ENCODE measurements around the gene RARG. TPM values are rescaled to one million over a fixed set of nuclear protein-coding genes. Genes with fewer than 3 reads are reported as not detected.

The RARG gene
- total RNA-seq, 1 experiment from 2014 or later = 77.2 TPM

- CTCF ChIA-PET = interaction anchor here (1.1 to 3.5 kb wide), 3 partner anchors 10 to 25 kb away, joined by 3 to 12 read pairs (median 4); no protein-coding TSS in a partner anchor
- TF ChIP-seq FOXK1 (CRISPR knock-in tag; IDR thresholded peaks at IDR 0.05) = no peak
- TF ChIP-seq GABPB1 (CRISPR knock-in tag; IDR thresholded peaks at IDR 0.05) = no peak
- TF ChIP-seq USF2 (CRISPR knock-in tag; IDR thresholded peaks at IDR 0.05) = no peak
- no peak for TF ChIP-seq E2F4 (CRISPR knock-in tag; IDR thresholded peaks at IDR 0.05; ENCODE audit: borderline replicate concordance, low read depth)
- TF ChIP-seq, protein P1, sequence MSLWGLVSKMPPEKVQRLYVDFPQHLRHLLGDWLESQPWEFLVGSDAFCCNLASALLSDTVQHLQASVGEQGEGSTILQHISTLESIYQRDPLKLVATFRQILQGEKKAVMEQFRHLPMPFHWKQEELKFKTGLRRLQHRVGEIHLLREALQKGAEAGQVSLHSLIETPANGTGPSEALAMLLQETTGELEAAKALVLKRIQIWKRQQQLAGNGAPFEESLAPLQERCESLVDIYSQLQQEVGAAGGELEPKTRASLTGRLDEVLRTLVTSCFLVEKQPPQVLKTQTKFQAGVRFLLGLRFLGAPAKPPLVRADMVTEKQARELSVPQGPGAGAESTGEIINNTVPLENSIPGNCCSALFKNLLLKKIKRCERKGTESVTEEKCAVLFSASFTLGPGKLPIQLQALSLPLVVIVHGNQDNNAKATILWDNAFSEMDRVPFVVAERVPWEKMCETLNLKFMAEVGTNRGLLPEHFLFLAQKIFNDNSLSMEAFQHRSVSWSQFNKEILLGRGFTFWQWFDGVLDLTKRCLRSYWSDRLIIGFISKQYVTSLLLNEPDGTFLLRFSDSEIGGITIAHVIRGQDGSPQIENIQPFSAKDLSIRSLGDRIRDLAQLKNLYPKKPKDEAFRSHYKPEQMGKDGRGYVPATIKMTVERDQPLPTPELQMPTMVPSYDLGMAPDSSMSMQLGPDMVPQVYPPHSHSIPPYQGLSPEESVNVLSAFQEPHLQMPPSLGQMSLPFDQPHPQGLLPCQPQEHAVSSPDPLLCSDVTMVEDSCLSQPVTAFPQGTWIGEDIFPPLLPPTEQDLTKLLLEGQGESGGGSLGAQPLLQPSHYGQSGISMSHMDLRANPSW (CRISPR knock-in tag; conservative IDR thresholded peaks at IDR 0.05; ENCODE audit: low read depth) = no peak
- peaks cover 58% of the 10 kb centered on the region for H3K36me3 Mint-ChIP-seq
- no peak overlapping the region for H3K27ac Mint-ChIP-seq
- DNase-seq (ENCODE audit: low spot score) (no peak), ATAC-seq (no peak)
- peaks cover 25% of the 10 kb centered on the region for H3K4me1 Mint-ChIP-seq
- no peaks in the 10 kb centered on the region for H3K9me3 Mint-ChIP-seq
- POLR2A ChIA-PET = no interaction called here
- 0 out of 2 replicates have a peak, but pooled peaks cover under 1% of the 10 kb centered on the region for H3K27me3 Mint-ChIP-seq (ENCODE audit: low read depth)
- H3K4me3 Mint-ChIP-seq = no peak overlapping the region
Observed at GRCh38 chr12:53185582-53186153, 46.3 kb downstream of the RARG start.

- Mint-ChIP-seq H3K36me3 (peaks cover 58% of the 10 kb centered on the region), H3K4me3 (no peak overlapping the region), H3K27me3 (ENCODE audit: low read depth) (peaks cover 4% of the 10 kb centered on the region), H3K27ac (no peak overlapping the region), H3K9me3 (no peaks in the 10 kb centered on the region), H3K4me1 (peaks cover 25% of the 10 kb centered on the region)
- DNase-seq (ENCODE audit: low spot score) = no peak
- no peak for ATAC-seq
- ChIA-PET CTCF (interaction anchor here (1.1 to 3.5 kb wide), 3 partner anchors 10 to 25 kb away, joined by 3 to 12 read pairs (median 4); no protein-coding TSS in a partner anchor), POLR2A (no interaction called here)
- TF ChIP-seq, protein P2, sequence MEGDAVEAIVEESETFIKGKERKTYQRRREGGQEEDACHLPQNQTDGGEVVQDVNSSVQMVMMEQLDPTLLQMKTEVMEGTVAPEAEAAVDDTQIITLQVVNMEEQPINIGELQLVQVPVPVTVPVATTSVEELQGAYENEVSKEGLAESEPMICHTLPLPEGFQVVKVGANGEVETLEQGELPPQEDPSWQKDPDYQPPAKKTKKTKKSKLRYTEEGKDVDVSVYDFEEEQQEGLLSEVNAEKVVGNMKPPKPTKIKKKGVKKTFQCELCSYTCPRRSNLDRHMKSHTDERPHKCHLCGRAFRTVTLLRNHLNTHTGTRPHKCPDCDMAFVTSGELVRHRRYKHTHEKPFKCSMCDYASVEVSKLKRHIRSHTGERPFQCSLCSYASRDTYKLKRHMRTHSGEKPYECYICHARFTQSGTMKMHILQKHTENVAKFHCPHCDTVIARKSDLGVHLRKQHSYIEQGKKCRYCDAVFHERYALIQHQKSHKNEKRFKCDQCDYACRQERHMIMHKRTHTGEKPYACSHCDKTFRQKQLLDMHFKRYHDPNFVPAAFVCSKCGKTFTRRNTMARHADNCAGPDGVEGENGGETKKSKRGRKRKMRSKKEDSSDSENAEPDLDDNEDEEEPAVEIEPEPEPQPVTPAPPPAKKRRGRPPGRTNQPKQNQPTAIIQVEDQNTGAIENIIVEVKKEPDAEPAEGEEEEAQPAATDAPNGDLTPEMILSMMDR (IDR thresholded peaks at IDR 0.05) = no peak
- TF ChIP-seq ZSCAN18 (CRISPR knock-in tag; IDR thresholded peaks at IDR 0.05) (no peak), FOXK1 (CRISPR knock-in tag; IDR thresholded peaks at IDR 0.05) (no peak), HMGA2 (CRISPR knock-in tag; IDR thresholded peaks at IDR 0.05) (no peak), MXD4 (CRISPR knock-in tag; IDR thresholded peaks at IDR 0.05; ENCODE audit: borderline replicate concordance) (no peak), JAZF1 (CRISPR knock-in tag; IDR thresholded peaks at IDR 0.05) (no peak), ZNF232 (CRISPR knock-in tag; IDR thresholded peaks at IDR 0.05) (no peak), CREB1 (CRISPR knock-in tag; IDR thresholded peaks at IDR 0.05) (no peak), ZNF423 (CRISPR knock-in tag; IDR thresholded peaks at IDR 0.05) (no peak), GTF2I (CRISPR knock-in tag; conservative IDR thresholded peaks at IDR 0.05) (no peak), MYBL2 (CRISPR knock-in tag; IDR thresholded peaks at IDR 0.05) (no peak), FOXP4 (CRISPR knock-in tag; IDR thresholded peaks at IDR 0.05) (no peak), ZBTB43 (CRISPR knock-in tag; IDR thresholded peaks at IDR 0.05) (no peak), ZNF219 (CRISPR knock-in tag; IDR thresholded peaks at IDR 0.05; ENCODE audit: borderline replicate concordance) (no peak)
- TF ChIP-seq, protein P3, sequence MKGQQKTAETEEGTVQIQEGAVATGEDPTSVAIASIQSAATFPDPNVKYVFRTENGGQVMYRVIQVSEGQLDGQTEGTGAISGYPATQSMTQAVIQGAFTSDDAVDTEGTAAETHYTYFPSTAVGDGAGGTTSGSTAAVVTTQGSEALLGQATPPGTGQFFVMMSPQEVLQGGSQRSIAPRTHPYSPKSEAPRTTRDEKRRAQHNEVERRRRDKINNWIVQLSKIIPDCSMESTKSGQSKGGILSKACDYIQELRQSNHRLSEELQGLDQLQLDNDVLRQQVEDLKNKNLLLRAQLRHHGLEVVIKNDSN (CRISPR knock-in tag; IDR thresholded peaks at IDR 0.05) = no peak
- TF ChIP-seq, protein P4, sequence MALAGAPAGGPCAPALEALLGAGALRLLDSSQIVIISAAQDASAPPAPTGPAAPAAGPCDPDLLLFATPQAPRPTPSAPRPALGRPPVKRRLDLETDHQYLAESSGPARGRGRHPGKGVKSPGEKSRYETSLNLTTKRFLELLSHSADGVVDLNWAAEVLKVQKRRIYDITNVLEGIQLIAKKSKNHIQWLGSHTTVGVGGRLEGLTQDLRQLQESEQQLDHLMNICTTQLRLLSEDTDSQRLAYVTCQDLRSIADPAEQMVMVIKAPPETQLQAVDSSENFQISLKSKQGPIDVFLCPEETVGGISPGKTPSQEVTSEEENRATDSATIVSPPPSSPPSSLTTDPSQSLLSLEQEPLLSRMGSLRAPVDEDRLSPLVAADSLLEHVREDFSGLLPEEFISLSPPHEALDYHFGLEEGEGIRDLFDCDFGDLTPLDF (CRISPR knock-in tag; IDR thresholded peaks at IDR 0.05) = no peak
Observed at GRCh38 chr12:53184828-53185227, 47.2 kb downstream of the RARG start.
